H9 (cell line): ENCODE data around the gene AGL. TPM values are rescaled to one million over a fixed set of nuclear protein-coding genes. Genes with fewer than 3 reads are reported as not detected.

Experiments used
- DNase-seq: peaks from one replicate; pipeline ENCODE4 v3.0.0-alpha.2; 2017
- H2AFZ ChIP-seq: one replicate; pipeline ENCODE4 v1.6.1; 2013; ENCODE audit warnings: mild to moderate bottlenecking, low read length, control low read depth, moderate library complexity
- H2AK5ac ChIP-seq: 2 replicates; pipeline ENCODE4 v1.6.1; 2013; ENCODE audit warnings: low read length, control low read depth, mixed read lengths; ENCODE audit not compliant: insufficient read length
- H2BK120ac ChIP-seq: one replicate; pipeline ENCODE4 v1.6.1; 2013; ENCODE audit warnings: low read depth, mild to moderate bottlenecking, low read length, control low read depth, inconsistent platforms; ENCODE audit not compliant: poor library complexity, severe bottlenecking
- H2BK12ac ChIP-seq: 2 replicates; pipeline ENCODE4 v1.6.1; 2013; ENCODE audit warnings: low read length, control low read depth, mixed read lengths, low read depth; ENCODE audit not compliant: insufficient read length
- H2BK15ac ChIP-seq: 2 replicates; pipeline ENCODE4 v1.6.1; 2013; ENCODE audit warnings: low read depth, low read length, control low read depth
- H2BK20ac ChIP-seq: one replicate; pipeline ENCODE4 v1.6.1; 2013; ENCODE audit warnings: low read depth, mild to moderate bottlenecking, low read length, control low read depth, inconsistent platforms; ENCODE audit not compliant: poor library complexity, severe bottlenecking
- H2BK5ac ChIP-seq: 2 replicates; pipeline ENCODE4 v1.6.1; 2013; ENCODE audit warnings: low read length, control low read depth, mixed read lengths; ENCODE audit not compliant: insufficient read length
- H3K14ac ChIP-seq: 2 replicates; pipeline ENCODE4 v1.6.1; 2013; ENCODE audit warnings: low read length, control low read depth; ENCODE audit not compliant: insufficient read depth
- H3K18ac ChIP-seq: 2 replicates; pipeline ENCODE4 v1.6.1; 2013; ENCODE audit warnings: low read depth, mild to moderate bottlenecking, mixed read lengths, low read length, control low read depth; ENCODE audit not compliant: insufficient read length
- H3K23ac ChIP-seq: 2 replicates; pipeline ENCODE4 v1.6.1; 2013; ENCODE audit warnings: low read length, control low read depth, mixed read lengths, low read depth; ENCODE audit not compliant: insufficient read length
- H3K23me2 ChIP-seq: 2 replicates; pipeline ENCODE4 v1.6.1; 2013; ENCODE audit warnings: low read depth, mild to moderate bottlenecking, mixed read lengths, low read length, control low read depth; ENCODE audit not compliant: insufficient read length, poor library complexity, severe bottlenecking
- H3K27ac ChIP-seq: 2 replicates; pipeline ENCODE4 v1.5.1; 2013; ENCODE audit warnings: low read length, control low read depth, mixed read lengths, low read depth; ENCODE audit not compliant: insufficient read length
- H3K27me3 ChIP-seq: 2 replicates; pipeline ENCODE4 v1.6.1; 2013; ENCODE audit warnings: low read length, control low read depth, inconsistent platforms; ENCODE audit not compliant: insufficient read depth
- H3K4ac ChIP-seq: 2 replicates; pipeline ENCODE4 v1.6.1; 2013; ENCODE audit warnings: low read depth, mild to moderate bottlenecking, control low read depth, inconsistent platforms, low read length, moderate library complexity
- H3K4me1 ChIP-seq: 2 replicates; pipeline ENCODE4 v1.6.1; 2013; ENCODE audit warnings: low read length, control low read depth, inconsistent platforms; ENCODE audit not compliant: insufficient read depth
- H3K4me2 ChIP-seq: 2 replicates; pipeline ENCODE4 v1.6.1; 2013; ENCODE audit warnings: low read length, control low read depth, mixed read lengths; ENCODE audit not compliant: insufficient read length, insufficient read depth
- H3K56ac ChIP-seq: 2 replicates; pipeline ENCODE4 v1.6.1; 2013; ENCODE audit warnings: low read depth, mild to moderate bottlenecking, mixed read lengths, low read length, control low read depth; ENCODE audit not compliant: insufficient read length
- H3K79me1 ChIP-seq: 2 replicates; pipeline ENCODE4 v1.6.1; 2013; ENCODE audit warnings: low read depth, mild to moderate bottlenecking, moderate library complexity, low read length, control low read depth, inconsistent platforms; ENCODE audit not compliant: insufficient read depth, poor library complexity, severe bottlenecking
- H3K79me2 ChIP-seq: 2 replicates; pipeline ENCODE4 v1.6.1; 2013; ENCODE audit warnings: low read length, control low read depth, inconsistent platforms; ENCODE audit not compliant: insufficient read depth
- H3K9ac ChIP-seq: 2 replicates; pipeline ENCODE4 v1.6.1; 2013; ENCODE audit warnings: low read length, control low read depth, mixed read lengths; ENCODE audit not compliant: insufficient read length; ENCODE audit errors: extremely low read depth
- H3K9me3 ChIP-seq: one replicate; pipeline ENCODE4 v1.6.1; 2013; ENCODE audit warnings: low read depth, low read length, inconsistent platforms; ENCODE audit not compliant: control insufficient read depth
- H3T11ph ChIP-seq: one replicate; pipeline ENCODE4 v1.6.1; 2013; ENCODE audit warnings: mild to moderate bottlenecking, low read length, control low read depth, inconsistent platforms
- H4K20me1 ChIP-seq: one replicate; pipeline ENCODE4 v1.6.1; 2013; ENCODE audit not compliant: control insufficient read depth, insufficient read length, insufficient read depth
- H4K5ac ChIP-seq: 2 replicates; pipeline ENCODE4 v1.6.1; 2013; ENCODE audit warnings: low read depth, mild to moderate bottlenecking, mixed read lengths, low read length, control low read depth; ENCODE audit not compliant: insufficient read length
- H4K8ac ChIP-seq: replicated peaks from 2 replicates; pipeline ENCODE4 v1.6.1; 2013; ENCODE audit warnings: low read length, control low read depth, mixed read lengths, low read depth; ENCODE audit not compliant: insufficient read length
- H4K91ac ChIP-seq: 2 replicates; pipeline ENCODE4 v1.6.1; 2013; ENCODE audit warnings: low read depth, mild to moderate bottlenecking, moderate library complexity, mixed read lengths, low read length, control low read depth; ENCODE audit not compliant: insufficient read length
- H3K27ac Mint-ChIP-seq, 3 experiments: 2 replicates in 2 of 3; 3 replicates in 1 of 3; pipeline ENCODE4 v1.8.0; 2020 to 2021; ENCODE audit warnings: mixed read lengths in 3 of 3, mild to moderate bottlenecking in 1 of 3, moderate library complexity in 1 of 3
- H3K27me3 Mint-ChIP-seq: 2 replicates; pipeline ENCODE4 v1.8.0; 2021; ENCODE audit warnings: low read depth, mild to moderate bottlenecking, moderate library complexity, mixed read lengths
- H3K36me3 Mint-ChIP-seq, 3 experiments: 2 replicates in 2 of 3; 3 replicates in 1 of 3; pipeline ENCODE4 v1.8.0; 2020 to 2021; ENCODE audit warnings: low read depth in 3 of 3, mixed read lengths in 3 of 3; ENCODE audit not compliant: insufficient read depth in 1 of 3
- H3K4me1 Mint-ChIP-seq, 2 experiments: 2 replicates each; pipeline ENCODE4 v1.8.0; 2020; ENCODE audit warnings: mixed read lengths in 2 of 2
- H3K4me3 Mint-ChIP-seq, 2 experiments: 2 replicates in 1 of 2; 3 replicates in 1 of 2; pipeline ENCODE4 v1.8.0; 2020 to 2021; ENCODE audit warnings: mild to moderate bottlenecking in 2 of 2, mixed read lengths in 2 of 2, moderate library complexity in 1 of 2
- H3K9me3 Mint-ChIP-seq, 2 experiments: 2 replicates in 1 of 2; 3 replicates in 1 of 2; pipeline ENCODE4 v1.8.0; 2020; ENCODE audit warnings: mild to moderate bottlenecking in 2 of 2, mixed read lengths in 2 of 2, moderate library complexity in 1 of 2
- CTCF ChIP-seq: fragments of 200-600 bp; sonication (generic); conservative IDR thresholded peaks from 3 replicates; pipeline ENCODE4 v1.8.0; 2021; ENCODE audit warnings: antibody characterized with exemption, mild to moderate bottlenecking
- WGBS: extraction: QIAGEN DNeasy Blood & Tissue Kit; methylation state at CpG from one replicate; pipeline ENCODE4 v1.1.7; 2013; ENCODE audit warnings: missing lambda C conversion rate, low lambda C conversion rate, mixed read lengths; ENCODE audit not compliant: insufficient read length; ENCODE audit errors: extremely low coverage; 5-methylcytosine and 5-hydroxymethylcytosine counted together
- total RNA-seq: library from RNA; stranded (reverse); gene quantifications from 2 replicates; pipeline ENCODE4 v1.2.1, GENCODE V29; 2021

AGL gene
- total RNA-seq, 1 experiment from 2014 or later = 24.0 TPM

DNA sequence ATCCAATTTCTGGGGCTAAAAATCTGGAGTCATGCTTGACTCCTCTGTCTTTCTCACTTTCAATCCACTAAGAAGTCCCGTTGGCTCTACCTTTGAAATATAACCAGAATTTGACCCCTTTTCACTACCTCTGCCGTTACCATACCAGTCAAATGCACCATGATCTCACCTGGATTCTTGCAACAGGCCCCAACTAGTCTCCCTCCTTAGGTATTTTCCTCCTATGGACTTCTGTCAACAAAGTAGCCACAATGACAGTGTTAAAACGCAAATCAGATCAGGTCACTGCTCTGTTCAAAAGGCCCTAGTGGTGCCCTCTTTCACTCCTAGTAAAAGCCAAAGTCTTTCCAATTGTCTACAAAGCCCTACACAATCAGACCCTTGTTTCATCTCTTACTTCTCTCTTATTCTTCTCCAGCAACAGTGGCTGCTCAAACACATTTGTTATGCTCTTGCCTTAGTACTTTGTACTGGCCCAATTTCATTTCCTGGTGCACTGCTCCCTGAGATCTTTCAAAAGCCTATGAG, 35.7 kb upstream of the AGL start:
- H2AFZ ChIP-seq = no peak overlapping the region

More for the DNA sequence above, 35.7 kb upstream of the AGL start:
- Histone ChIP-seq H2BK5ac (no peak overlapping the region), H3K18ac (no peak overlapping the region), H3K4me1 (no peaks in the 10 kb centered on the region), H4K91ac (no peak overlapping the region), H2BK20ac (no peak overlapping the region), H2BK12ac (no peak overlapping the region), H3K79me2 (no peaks in the 10 kb centered on the region), H3K27me3 (no peaks in the 10 kb centered on the region), H3K23ac (no peak overlapping the region), H4K20me1 (no peaks in the 10 kb centered on the region), H3T11ph (no peak overlapping the region), H2BK120ac (no peak overlapping the region), H4K5ac (no peak overlapping the region), H3K79me1 (no peaks in the 10 kb centered on the region), H3K27ac (no peak overlapping the region), H4K8ac (no peak overlapping the region), H3K56ac (no peak overlapping the region), H3K4me2 (no peak overlapping the region), H3K23me2 (no peaks in the 10 kb centered on the region), H3K9me3 (no peaks in the 10 kb centered on the region), H3K9ac (no peak overlapping the region), H2AK5ac (no peak overlapping the region), H3K4ac (no peak overlapping the region), H3K14ac (no peak overlapping the region), H2BK15ac (no peak overlapping the region)
- Mint-ChIP-seq H3K4me3 (no peak overlapping the region), H3K4me1 (peaks cover 8 to 9% of the 10 kb centered on the region in 2 experiments), H3K27ac (peak overlapping the region in 2 of 3 experiments; percentile 6 to 12; a peak in 2 of 7 replicates), H3K36me3 (no peaks in the 10 kb centered on the region), H3K27me3 (no peaks in the 10 kb centered on the region), H3K9me3 (no peaks in the 10 kb centered on the region)
- WGBS = no CpG with 5 or more reads among the region's 3 CpGs
- no peak for DNase-seq
- no peak for TF ChIP-seq CTCF
